ENCODE data around the gene CAT. TPM values are rescaled to one million over a fixed set of nuclear protein-coding genes. Genes with fewer than 3 reads are reported as not detected.

The CAT gene
- total RNA-seq, 5 donors from 2014 or later (not counting 1 experiment from before 2014, with no cell fraction given), result 26.2 to 43.5 (median 37.6) TPM

DNA sequence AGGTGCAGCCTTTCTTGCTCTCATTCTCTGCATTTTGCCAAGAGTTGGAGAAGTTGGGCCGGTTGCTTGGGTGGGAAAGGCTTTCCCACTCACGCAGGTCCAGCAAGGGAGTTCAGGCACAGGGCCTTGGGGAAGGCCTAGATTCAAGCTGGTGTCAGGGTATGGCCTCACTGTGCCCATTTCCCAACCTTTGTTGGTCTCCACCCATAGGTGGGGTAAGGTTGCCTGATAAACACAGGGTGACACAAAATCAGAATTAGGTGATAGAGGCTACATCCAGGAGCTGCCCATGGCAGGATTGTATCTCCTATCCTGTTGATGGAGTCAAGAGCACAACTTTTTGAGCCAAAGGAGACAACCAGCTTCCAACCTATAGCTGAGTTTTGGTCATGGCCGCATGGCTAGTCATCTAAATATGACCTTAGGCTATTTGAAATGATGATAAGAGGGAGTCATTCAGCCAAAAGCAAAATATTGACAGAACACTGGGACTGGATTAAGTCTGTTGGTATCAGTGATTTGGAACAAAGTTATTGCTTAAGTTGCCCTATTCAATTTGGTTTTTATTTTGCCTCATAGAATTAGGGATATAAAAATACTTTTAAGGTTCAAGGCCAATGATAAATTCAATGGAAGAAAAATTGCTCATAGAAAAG lies 20.9 kb downstream of the CAT start:
- no peak overlapping the region for H3K4me3 ChIP-seq (ENCODE audit: control insufficient read depth in 1 of 2, extremely low read depth in 1 of 2, low read length in 1 of 2)
- CTCF ChIA-PET, result interaction anchor here (0.7 kb wide), 2 partner anchors 51 to 455 kb away, joined by 6 read pairs; no protein-coding TSS in a partner anchor
- no peak overlapping the region for H3K27ac ChIP-seq (ENCODE audit: low read length)
- no peaks in the 10 kb centered on the region for H3K9me3 ChIP-seq
- Mint-ChIP-seq H3K27me3 (no peaks in the 10 kb centered on the region), H3K27ac (no peak overlapping the region), H3K9me3 (no peaks in the 10 kb centered on the region), H3K4me3 (no peak overlapping the region), H3K36me3 (peaks cover 77% of the 10 kb centered on the region), H3K4me1 (peaks cover 2 to 6% (median 4%) of the 10 kb centered on the region in 3 donors)
- 100% methylated on average over 2 of the region's 3 CpGs for whole genome bisulfite sequencing (ENCODE audit: insufficient coverage)
- DNase-seq (no peak), ATAC-seq (replicated peaks in 1 of 4) (no peak)
- POLR2A ChIA-PET, result no interaction called here
- H3K4me1 ChIP-seq (ENCODE audit: control insufficient read depth in 1 of 2, extremely low read depth in 1 of 2, insufficient read depth in 2 of 2, low read length in 2 of 2), result no peaks in the 10 kb centered on the region
- H3K27me3 ChIP-seq (replicated peaks in 1 of 2; ENCODE audit: control insufficient read depth in 2 of 2, extremely low read depth in 1 of 2, insufficient read depth in 2 of 2, low read length in 1 of 2), result no peaks in the 10 kb centered on the region
- H3K36me3 ChIP-seq (ENCODE audit: control insufficient read depth in 2 of 2, extremely low read depth in 1 of 2, insufficient read depth in 1 of 2, low read length in 1 of 2), result peaks cover 7 to 66% of the 10 kb centered on the region in 2 donors

DNA sequence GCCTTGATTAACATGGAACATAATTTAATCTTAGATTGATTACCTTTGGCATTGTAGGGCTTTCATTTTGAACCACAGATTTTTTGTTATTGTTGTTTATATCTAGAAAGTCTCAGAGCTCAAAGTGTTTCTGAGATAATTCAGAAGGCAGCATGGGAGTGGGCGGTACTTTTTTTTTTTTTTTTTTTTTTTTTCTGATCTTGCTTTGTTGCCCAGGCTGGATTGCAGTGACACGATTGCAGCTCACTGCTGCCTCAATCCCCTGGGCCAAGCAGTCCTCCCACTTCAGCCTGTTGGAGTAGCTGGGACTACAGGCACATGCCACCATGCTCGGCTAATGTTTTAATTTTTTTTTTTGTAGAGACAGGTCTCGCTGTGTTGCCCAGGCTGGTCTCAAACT lies 21.5 kb downstream of the CAT start:
- ATAC-seq (replicated peaks in 1 of 4), result no peak
- Histone ChIP-seq H3K4me1 (ENCODE audit: control insufficient read depth in 1 of 2, extremely low read depth in 1 of 2, insufficient read depth in 2 of 2, low read length in 2 of 2) (no peaks in the 10 kb centered on the region), H3K27me3 (replicated peaks in 1 of 2; ENCODE audit: control insufficient read depth in 2 of 2, extremely low read depth in 1 of 2, insufficient read depth in 2 of 2, low read length in 1 of 2) (no peaks in the 10 kb centered on the region), H3K36me3 (ENCODE audit: control insufficient read depth in 2 of 2, extremely low read depth in 1 of 2, insufficient read depth in 1 of 2, low read length in 1 of 2) (peaks cover 7 to 65% of the 10 kb centered on the region in 2 donors), H3K4me3 (ENCODE audit: control insufficient read depth in 1 of 2, extremely low read depth in 1 of 2, low read length in 1 of 2) (no peak overlapping the region), H3K9me3 (no peaks in the 10 kb centered on the region), H3K27ac (ENCODE audit: low read length) (no peak overlapping the region)
- H3K4me1 Mint-ChIP-seq, result peaks cover 4 to 8% (median 6%) of the 10 kb centered on the region in 3 donors
- no peaks in the 10 kb centered on the region for H3K27me3 Mint-ChIP-seq
- no peak overlapping the region for H3K4me3 Mint-ChIP-seq
- POLR2A ChIA-PET, result no interaction called here
- H3K9me3 Mint-ChIP-seq, result no peaks in the 10 kb centered on the region
- CTCF ChIA-PET, result interaction anchor here (0.7 kb wide), 2 partner anchors 52 to 456 kb away, joined by 6 read pairs; no protein-coding TSS in a partner anchor
- no peak overlapping the region for H3K27ac Mint-ChIP-seq
- 100% methylated on average over 3 of the region's 4 CpGs for WGBS (ENCODE audit: insufficient coverage)
- H3K36me3 Mint-ChIP-seq, result peaks cover 75% of the 10 kb centered on the region
- no peak for DNase-seq

DNA sequence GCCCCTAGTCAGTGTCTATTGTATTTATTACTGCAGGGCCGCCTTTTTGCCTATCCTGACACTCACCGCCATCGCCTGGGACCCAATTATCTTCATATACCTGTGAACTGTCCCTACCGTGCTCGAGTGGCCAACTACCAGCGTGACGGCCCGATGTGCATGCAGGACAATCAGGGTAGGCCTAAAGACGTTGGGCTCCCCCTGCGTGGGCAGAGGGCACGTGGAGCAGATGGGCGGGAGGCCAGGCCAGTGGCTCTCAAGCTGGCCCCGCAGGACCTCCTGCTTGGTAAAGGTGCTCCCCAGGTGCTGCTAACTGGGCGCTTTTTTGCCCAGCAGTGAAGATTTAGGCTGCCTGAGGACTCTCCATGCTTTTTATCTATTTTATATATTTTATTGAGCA lies 22.5 kb downstream of the CAT start:
- Mint-ChIP-seq H3K9me3 (peaks cover 0 to 8% (median 2%) of the 10 kb centered on the region in 3 donors), H3K4me3 (no peak overlapping the region), H3K27ac (no peak overlapping the region), H3K27me3 (no peaks in the 10 kb centered on the region), H3K36me3 (peaks cover 77% of the 10 kb centered on the region), H3K4me1 (peaks cover 4 to 8% (median 6%) of the 10 kb centered on the region in 3 donors)
- 87% methylated on average over 9 of the region's 14 CpGs for WGBS (ENCODE audit: insufficient coverage)
- H3K4me3 ChIP-seq (ENCODE audit: control insufficient read depth in 1 of 2, extremely low read depth in 1 of 2, low read length in 1 of 2), result no peak overlapping the region
- no peaks in the 10 kb centered on the region for H3K4me1 ChIP-seq (ENCODE audit: control insufficient read depth in 1 of 2, extremely low read depth in 1 of 2, insufficient read depth in 2 of 2, low read length in 2 of 2)
- no peak for DNase-seq
- H3K36me3 ChIP-seq (ENCODE audit: control insufficient read depth in 2 of 2, extremely low read depth in 1 of 2, insufficient read depth in 1 of 2, low read length in 1 of 2), result peaks cover 10 to 67% of the 10 kb centered on the region in 2 donors
- CTCF ChIA-PET, result no interaction called here
- H3K27me3 ChIP-seq (replicated peaks in 1 of 2; ENCODE audit: control insufficient read depth in 2 of 2, extremely low read depth in 1 of 2, insufficient read depth in 2 of 2, low read length in 1 of 2), result no peaks in the 10 kb centered on the region
- POLR2A ChIA-PET, result no interaction called here
- H3K9me3 ChIP-seq, result no peaks in the 10 kb centered on the region
- no peak for ATAC-seq (replicated peaks in 1 of 4)
- no peak overlapping the region for H3K27ac ChIP-seq (ENCODE audit: low read length)

DNA sequence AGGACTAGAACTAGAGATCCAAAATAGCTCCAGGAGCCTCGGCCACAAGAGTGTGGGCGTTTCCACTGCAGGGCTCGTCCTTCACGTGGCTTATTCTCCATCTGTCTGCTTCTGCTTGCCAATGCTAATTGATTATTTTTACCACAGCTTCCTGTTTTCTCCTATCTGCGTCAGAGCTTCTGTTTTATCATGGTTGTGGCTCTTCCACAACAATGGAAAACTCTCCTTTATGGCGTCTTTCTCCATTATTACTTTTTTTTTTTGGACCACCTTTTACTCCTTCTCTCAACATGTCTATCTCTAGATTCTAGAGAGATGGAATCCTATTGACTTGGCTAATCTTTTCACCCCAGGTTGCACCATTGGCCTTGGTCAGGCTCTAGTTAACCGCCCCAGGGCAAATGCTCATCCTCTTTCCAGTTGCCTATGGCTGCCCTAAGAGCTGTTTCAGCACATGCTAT lies 25.9 kb downstream of the CAT start:
- POLR2A ChIA-PET, result no interaction called here
- no peak overlapping the region for H3K4me3 Mint-ChIP-seq
- no peaks in the 10 kb centered on the region for H3K27me3 Mint-ChIP-seq
- peaks cover 4 to 10% (median 6%) of the 10 kb centered on the region in 3 donors for H3K4me1 Mint-ChIP-seq
- DNase-seq, result no peak
- H3K27ac Mint-ChIP-seq, result peak overlapping the region; percentile 8 to 80
- Histone ChIP-seq H3K4me3 (ENCODE audit: control insufficient read depth in 1 of 2, extremely low read depth in 1 of 2, low read length in 1 of 2) (no peak overlapping the region), H3K27me3 (replicated peaks in 1 of 2; ENCODE audit: control insufficient read depth in 2 of 2, extremely low read depth in 1 of 2, insufficient read depth in 2 of 2, low read length in 1 of 2) (no peaks in the 10 kb centered on the region), H3K9me3 (no peaks in the 10 kb centered on the region), H3K4me1 (ENCODE audit: control insufficient read depth in 1 of 2, extremely low read depth in 1 of 2, insufficient read depth in 2 of 2, low read length in 2 of 2) (no peaks in the 10 kb centered on the region), H3K27ac (ENCODE audit: low read length) (no peak overlapping the region), H3K36me3 (ENCODE audit: control insufficient read depth in 2 of 2, extremely low read depth in 1 of 2, insufficient read depth in 1 of 2, low read length in 1 of 2) (peaks cover 10 to 60% of the 10 kb centered on the region in 2 donors)
- H3K36me3 Mint-ChIP-seq, result peaks cover 65% of the 10 kb centered on the region
- peaks cover 4 to 18% (median 10%) of the 10 kb centered on the region in 3 donors for H3K9me3 Mint-ChIP-seq
- no peak for ATAC-seq (replicated peaks in 1 of 4)
- CTCF ChIA-PET, result interaction anchor here (0.7 to 1.3 kb wide), 3 partner anchors 290 to 602 kb away, joined by 3 to 5 read pairs (median 3); no protein-coding TSS in a partner anchor
- WGBS (ENCODE audit: insufficient coverage), result 37% methylated on average over 4 of the region's 7 CpGs

DNA sequence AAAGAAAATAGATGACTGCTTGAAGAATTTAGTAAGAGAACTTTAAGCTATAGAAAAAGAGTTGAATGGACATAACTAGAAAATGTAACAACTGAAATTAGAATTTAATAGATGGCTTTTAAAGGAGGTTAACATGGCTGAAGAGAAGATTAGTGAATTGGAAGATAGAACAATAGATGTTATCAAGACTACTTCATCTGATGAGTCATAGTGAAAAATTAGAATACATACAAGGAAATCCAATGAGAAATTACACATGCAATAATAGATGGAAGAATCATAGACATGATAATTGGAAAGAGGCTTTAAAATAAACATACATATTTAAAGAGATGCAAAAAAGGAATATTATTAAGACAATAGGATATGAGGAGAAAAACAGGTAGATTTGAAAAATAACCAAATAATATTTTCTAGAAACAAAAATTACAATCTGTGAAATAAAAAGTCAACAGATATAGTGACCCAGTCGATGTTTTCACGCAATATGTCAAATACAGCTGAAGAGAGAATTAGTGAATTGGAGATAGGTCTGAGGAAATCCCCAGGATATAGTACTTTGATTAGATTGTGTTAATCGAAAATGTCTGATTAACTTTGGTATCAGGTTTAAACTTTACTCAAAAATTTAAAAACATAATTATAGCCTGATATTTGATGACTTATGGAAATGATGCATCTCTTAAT lies 28.2 kb downstream of the CAT start:
- Histone ChIP-seq H3K27me3 (replicated peaks in 1 of 2; ENCODE audit: control insufficient read depth in 2 of 2, extremely low read depth in 1 of 2, insufficient read depth in 2 of 2, low read length in 1 of 2) (no peaks in the 10 kb centered on the region), H3K4me3 (ENCODE audit: control insufficient read depth in 1 of 2, extremely low read depth in 1 of 2, low read length in 1 of 2) (no peak overlapping the region), H3K27ac (ENCODE audit: low read length) (no peak overlapping the region), H3K9me3 (no peaks in the 10 kb centered on the region), H3K4me1 (ENCODE audit: control insufficient read depth in 1 of 2, extremely low read depth in 1 of 2, insufficient read depth in 2 of 2, low read length in 2 of 2) (no peaks in the 10 kb centered on the region), H3K36me3 (ENCODE audit: control insufficient read depth in 2 of 2, extremely low read depth in 1 of 2, insufficient read depth in 1 of 2, low read length in 1 of 2) (peaks cover 9 to 71% of the 10 kb centered on the region in 2 donors)
- H3K36me3 Mint-ChIP-seq, result peaks cover 65% of the 10 kb centered on the region
- H3K9me3 Mint-ChIP-seq, result peaks cover 4 to 18% (median 10%) of the 10 kb centered on the region in 3 donors
- H3K27me3 Mint-ChIP-seq, result no peaks in the 10 kb centered on the region
- H3K4me1 Mint-ChIP-seq, result peaks cover 4 to 10% (median 6%) of the 10 kb centered on the region in 3 donors
- no peak for DNase-seq
- ChIA-PET POLR2A (no interaction called here), CTCF (interaction anchor here (0.6 to 1.5 kb wide), 6 partner anchors 12 to 1384 kb away, joined by 3 to 6 read pairs (median 4); no protein-coding TSS in a partner anchor)
- no peak overlapping the region for H3K27ac Mint-ChIP-seq
- H3K4me3 Mint-ChIP-seq, result no peak overlapping the region
- ATAC-seq (replicated peaks in 1 of 4), result no peak
- no CpG with 5 or more reads among the region's 3 CpGs for WGBS (ENCODE audit: insufficient coverage)

DNA sequence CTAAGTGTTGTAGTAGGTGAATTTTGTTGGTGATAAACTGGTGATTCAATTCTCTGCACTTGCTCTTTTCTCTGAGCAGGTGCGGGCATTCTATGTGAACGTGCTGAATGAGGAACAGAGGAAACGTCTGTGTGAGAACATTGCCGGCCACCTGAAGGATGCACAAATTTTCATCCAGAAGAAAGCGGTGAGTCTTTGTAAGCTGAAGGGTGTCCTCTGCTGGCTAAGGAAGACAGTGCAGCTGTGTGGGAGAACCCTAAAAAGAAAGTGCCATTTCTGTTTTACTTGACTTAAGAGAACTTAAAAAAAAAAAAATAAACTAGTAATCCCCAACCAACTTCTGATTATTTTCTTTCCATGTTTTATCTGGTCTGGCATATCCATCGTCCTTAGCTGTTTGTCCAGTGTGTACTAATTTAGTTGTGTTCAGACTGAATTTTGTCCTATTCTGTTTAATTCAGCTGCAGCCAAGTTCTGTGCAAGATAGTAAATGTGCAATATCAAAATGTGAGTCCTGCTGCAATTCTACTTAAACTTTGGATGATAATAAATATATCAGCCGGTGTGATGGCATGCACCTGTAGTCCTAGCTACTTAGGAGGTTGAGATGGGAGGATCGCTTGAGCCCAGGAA lies 29.6 kb downstream of the CAT start:
- Histone ChIP-seq H3K9me3 (no peaks in the 10 kb centered on the region), H3K27ac (ENCODE audit: low read length) (no peak overlapping the region), H3K36me3 (ENCODE audit: control insufficient read depth in 2 of 2, extremely low read depth in 1 of 2, insufficient read depth in 1 of 2, low read length in 1 of 2) (peaks cover 12 to 65% of the 10 kb centered on the region in 2 donors), H3K4me3 (ENCODE audit: control insufficient read depth in 1 of 2, extremely low read depth in 1 of 2, low read length in 1 of 2) (no peak overlapping the region), H3K27me3 (replicated peaks in 1 of 2; ENCODE audit: control insufficient read depth in 2 of 2, extremely low read depth in 1 of 2, insufficient read depth in 2 of 2, low read length in 1 of 2) (no peaks in the 10 kb centered on the region), H3K4me1 (ENCODE audit: control insufficient read depth in 1 of 2, extremely low read depth in 1 of 2, insufficient read depth in 2 of 2, low read length in 2 of 2) (no peaks in the 10 kb centered on the region)
- ChIA-PET CTCF (interaction anchor here (0.6 to 1.9 kb wide), 10 partner anchors 13 to 660 kb away, joined by 3 to 9 read pairs (median 4); no protein-coding TSS in a partner anchor), POLR2A (interaction anchor here in 1 of 2 donors (0.6 kb wide), 1 partner anchor 370 kb away, joined by 3 read pairs; no protein-coding TSS in a partner anchor)
- DNase-seq, result peak in 24 of 35 experiments; percentile 4 to 56 (median 18)
- ATAC-seq (replicated peaks in 1 of 4), result peak in 2 of 4 experiments; percentile 38 to 47
- 52% methylated on average over 4 of the region's 8 CpGs for WGBS (ENCODE audit: insufficient coverage)
- H3K27me3 Mint-ChIP-seq, result no peaks in the 10 kb centered on the region
- no peak overlapping the region for H3K27ac Mint-ChIP-seq
- H3K4me1 Mint-ChIP-seq, result peaks cover 4 to 10% (median 6%) of the 10 kb centered on the region in 3 donors
- peaks cover 69% of the 10 kb centered on the region for H3K36me3 Mint-ChIP-seq
- H3K9me3 Mint-ChIP-seq, result peaks cover 4 to 18% (median 10%) of the 10 kb centered on the region in 3 donors
- no peak overlapping the region for H3K4me3 Mint-ChIP-seq
